Measurements from ENCODE around the gene PDE4D.
"Not testable (repeated sequence)": the region's sequence is repeated elsewhere in the genome, so short reads cannot be mapped to it uniquely, and the experiment has no call there.

Gene PDE4D

GRCh38 chr5:59605915-59606314, 287.6 kb downstream of the PDE4D start:
- Histone ChIP-seq H3K4me3 (ENCODE audit: low read depth, low read length) (no peak overlapping the region), H3K9me3 (ENCODE audit: control insufficient read depth, insufficient read depth, low read length) (no peaks in the 10 kb centered on the region), H3K36me3 (ENCODE audit: control insufficient read depth, insufficient read depth, low read length) (no peaks in the 10 kb centered on the region), H3K27me3 (ENCODE audit: control insufficient read depth, insufficient read depth, low read length) (no peaks in the 10 kb centered on the region), H3K9ac (ENCODE audit: low read depth, low read length) (no peak overlapping the region), H3K4me1 (ENCODE audit: control insufficient read depth, insufficient read depth, low read length) (peaks cover 4% of the 10 kb centered on the region)

- Histone ChIP-seq H3K9me3 (ENCODE audit: control insufficient read depth, insufficient read depth, low read length) (no peaks in the 10 kb centered on the region), H3K9ac (ENCODE audit: low read depth, low read length) (no peak overlapping the region), H3K4me1 (ENCODE audit: control insufficient read depth, insufficient read depth, low read length) (peaks cover 4% of the 10 kb centered on the region), H3K36me3 (ENCODE audit: control insufficient read depth, insufficient read depth, low read length) (no peaks in the 10 kb centered on the region), H3K4me3 (ENCODE audit: low read depth, low read length) (no peak overlapping the region), H3K27me3 (ENCODE audit: control insufficient read depth, insufficient read depth, low read length) (no peaks in the 10 kb centered on the region)
Observed at GRCh38 chr5:59604111-59604510, 289.4 kb downstream of the PDE4D start.

- no peaks in the 10 kb centered on the region for H3K9me3 ChIP-seq (ENCODE audit: control insufficient read depth, insufficient read depth, low read length)
- H3K27me3 ChIP-seq (ENCODE audit: control insufficient read depth, insufficient read depth, low read length), result no peaks in the 10 kb centered on the region
- no peak overlapping the region for H3K9ac ChIP-seq (ENCODE audit: low read depth, low read length)
Observed at GRCh38 chr5:59600998-59601397, 292.5 kb downstream of the PDE4D start.

GRCh38 chr5:59600153-59600552, 293.4 kb downstream of the PDE4D start:
- Histone ChIP-seq H3K36me3 (ENCODE audit: control insufficient read depth, insufficient read depth, low read length) (no peaks in the 10 kb centered on the region), H3K4me1 (ENCODE audit: control insufficient read depth, insufficient read depth, low read length) (no peaks in the 10 kb centered on the region), H3K9me3 (ENCODE audit: control insufficient read depth, insufficient read depth, low read length) (no peaks in the 10 kb centered on the region), H3K4me3 (ENCODE audit: low read depth, low read length) (no peak overlapping the region), H3K27me3 (ENCODE audit: control insufficient read depth, insufficient read depth, low read length) (no peaks in the 10 kb centered on the region), H3K9ac (ENCODE audit: low read depth, low read length) (no peak overlapping the region)

More at GRCh38 chr5:59600998-59601397, 292.5 kb downstream of the PDE4D start:
- H3K4me3 ChIP-seq (ENCODE audit: low read depth, low read length), result no peak overlapping the region
- no peaks in the 10 kb centered on the region for H3K4me1 ChIP-seq (ENCODE audit: control insufficient read depth, insufficient read depth, low read length)
- H3K36me3 ChIP-seq (ENCODE audit: control insufficient read depth, insufficient read depth, low read length), result no peaks in the 10 kb centered on the region

GRCh38 chr5:59599729-59600128, 293.8 kb downstream of the PDE4D start:
- no peaks in the 10 kb centered on the region for H3K9me3 ChIP-seq (ENCODE audit: control insufficient read depth, insufficient read depth, low read length)
- no peaks in the 10 kb centered on the region for H3K27me3 ChIP-seq (ENCODE audit: control insufficient read depth, insufficient read depth, low read length)
- no peak overlapping the region for H3K9ac ChIP-seq (ENCODE audit: low read depth, low read length)
- H3K4me1 ChIP-seq (ENCODE audit: control insufficient read depth, insufficient read depth, low read length), result no peaks in the 10 kb centered on the region
- H3K4me3 ChIP-seq (ENCODE audit: low read depth, low read length), result no peak overlapping the region
- no peaks in the 10 kb centered on the region for H3K36me3 ChIP-seq (ENCODE audit: control insufficient read depth, insufficient read depth, low read length)

- Histone ChIP-seq H3K9ac (ENCODE audit: low read depth, low read length) (no peak overlapping the region), H3K9me3 (ENCODE audit: control insufficient read depth, insufficient read depth, low read length) (no peaks in the 10 kb centered on the region), H3K27me3 (ENCODE audit: control insufficient read depth, insufficient read depth, low read length) (no peaks in the 10 kb centered on the region), H3K4me3 (ENCODE audit: low read depth, low read length) (no peak overlapping the region), H3K36me3 (ENCODE audit: control insufficient read depth, insufficient read depth, low read length) (no peaks in the 10 kb centered on the region), H3K4me1 (ENCODE audit: control insufficient read depth, insufficient read depth, low read length) (no peaks in the 10 kb centered on the region)
Observed at GRCh38 chr5:59598547-59598874, 295.0 kb downstream of the PDE4D start.

- Histone ChIP-seq H3K9ac (ENCODE audit: low read depth, low read length) (no peak overlapping the region), H3K27me3 (ENCODE audit: control insufficient read depth, insufficient read depth, low read length) (no peaks in the 10 kb centered on the region), H3K9me3 (ENCODE audit: control insufficient read depth, insufficient read depth, low read length) (no peaks in the 10 kb centered on the region), H3K36me3 (ENCODE audit: control insufficient read depth, insufficient read depth, low read length) (no peaks in the 10 kb centered on the region), H3K4me1 (ENCODE audit: control insufficient read depth, insufficient read depth, low read length) (no peaks in the 10 kb centered on the region), H3K4me3 (ENCODE audit: low read depth, low read length) (no peak overlapping the region)
Observed at GRCh38 chr5:59597690-59598546, 295.6 kb downstream of the PDE4D start.

- Histone ChIP-seq H3K4me3 (ENCODE audit: low read depth, low read length) (no peak overlapping the region), H3K9me3 (ENCODE audit: control insufficient read depth, insufficient read depth, low read length) (no peaks in the 10 kb centered on the region), H3K27me3 (ENCODE audit: control insufficient read depth, insufficient read depth, low read length) (no peaks in the 10 kb centered on the region), H3K36me3 (ENCODE audit: control insufficient read depth, insufficient read depth, low read length) (no peaks in the 10 kb centered on the region), H3K9ac (ENCODE audit: low read depth, low read length) (no peak overlapping the region), H3K4me1 (ENCODE audit: control insufficient read depth, insufficient read depth, low read length) (no peaks in the 10 kb centered on the region)
Observed at GRCh38 chr5:59596586-59597350, 296.8 kb downstream of the PDE4D start.

- H3K9me3 ChIP-seq (ENCODE audit: control insufficient read depth, insufficient read depth, low read length); H3K4me1 ChIP-seq (ENCODE audit: control insufficient read depth, insufficient read depth, low read length); H3K27me3 ChIP-seq (ENCODE audit: control insufficient read depth, insufficient read depth, low read length); H3K9ac ChIP-seq (ENCODE audit: low read depth, low read length); H3K4me3 ChIP-seq (ENCODE audit: low read depth, low read length); H3K36me3 ChIP-seq (ENCODE audit: control insufficient read depth, insufficient read depth, low read length): not testable (repeated sequence)
Observed at GRCh38 chr5:59594118-59594517, 299.4 kb downstream of the PDE4D start.

- H3K9ac ChIP-seq (ENCODE audit: low read depth, low read length), result no peak overlapping the region
- H3K36me3 ChIP-seq (ENCODE audit: control insufficient read depth, insufficient read depth, low read length), result no peaks in the 10 kb centered on the region
- H3K4me1 ChIP-seq (ENCODE audit: control insufficient read depth, insufficient read depth, low read length), result no peaks in the 10 kb centered on the region
- H3K9me3 ChIP-seq (ENCODE audit: control insufficient read depth, insufficient read depth, low read length), result no peaks in the 10 kb centered on the region
- H3K4me3 ChIP-seq (ENCODE audit: low read depth, low read length), result no peak overlapping the region
- H3K27me3 ChIP-seq (ENCODE audit: control insufficient read depth, insufficient read depth, low read length), result no peaks in the 10 kb centered on the region
Observed at GRCh38 chr5:59593439-59594007, 300.0 kb downstream of the PDE4D start.

GRCh38 chr5:59592101-59592500, 301.4 kb downstream of the PDE4D start:
- H3K27me3 ChIP-seq (ENCODE audit: control insufficient read depth, insufficient read depth, low read length), result no peaks in the 10 kb centered on the region
- H3K4me1 ChIP-seq (ENCODE audit: control insufficient read depth, insufficient read depth, low read length), result peaks cover 1% of the 10 kb centered on the region
- no peaks in the 10 kb centered on the region for H3K9me3 ChIP-seq (ENCODE audit: control insufficient read depth, insufficient read depth, low read length)
- no peak overlapping the region for H3K4me3 ChIP-seq (ENCODE audit: low read depth, low read length)
- no peak overlapping the region for H3K9ac ChIP-seq (ENCODE audit: low read depth, low read length)
- H3K36me3 ChIP-seq (ENCODE audit: control insufficient read depth, insufficient read depth, low read length), result no peaks in the 10 kb centered on the region

GRCh38 chr5:59591162-59591561, 302.4 kb downstream of the PDE4D start:
- Histone ChIP-seq H3K9ac (ENCODE audit: low read depth, low read length) (no peak overlapping the region), H3K4me3 (ENCODE audit: low read depth, low read length) (no peak overlapping the region), H3K27me3 (ENCODE audit: control insufficient read depth, insufficient read depth, low read length) (no peaks in the 10 kb centered on the region), H3K9me3 (ENCODE audit: control insufficient read depth, insufficient read depth, low read length) (no peaks in the 10 kb centered on the region), H3K36me3 (ENCODE audit: control insufficient read depth, insufficient read depth, low read length) (no peaks in the 10 kb centered on the region), H3K4me1 (ENCODE audit: control insufficient read depth, insufficient read depth, low read length) (peaks cover 8% of the 10 kb centered on the region)
